ENCODE measurements around the gene ZFHX2.
"Not testable (repeated sequence)": the region's sequence is repeated elsewhere in the genome, so short reads cannot be mapped to it uniquely, and the experiment has no call there.

ZFHX2 gene

GRCh38 chr14:23538785-23539184, 12.8 kb downstream of the ZFHX2 start:
- no peak for DNase-seq

- DNase-seq: no peak
Measured at GRCh38 chr14:23538050-23538718, 13.4 kb downstream of the ZFHX2 start.

GRCh38 chr14:23537351-23538049, 14.1 kb downstream of the ZFHX2 start:
- no peak for DNase-seq

GRCh38 chr14:23536906-23537305, 14.7 kb downstream of the ZFHX2 start:
- DNase-seq: not testable (repeated sequence)

- no peak for DNase-seq
Measured at GRCh38 chr14:23536494-23536893, 15.1 kb downstream of the ZFHX2 start.

- DNase-seq: no peak
Measured at GRCh38 chr14:23535943-23536342, 15.6 kb downstream of the ZFHX2 start.

GRCh38 chr14:23533652-23534435, 17.7 kb downstream of the ZFHX2 start:
- DNase-seq: no peak

- no peak for DNase-seq
Measured at GRCh38 chr14:23532658-23533057, 18.9 kb downstream of the ZFHX2 start.

GRCh38 chr14:23531391-23531790, 20.2 kb downstream of the ZFHX2 start:
- DNase-seq: no peak

GRCh38 chr14:23530375-23531055, 21.1 kb downstream of the ZFHX2 start:
- no peak for DNase-seq

GRCh38 chr14:23529016-23529415, 22.5 kb downstream of the ZFHX2 start:
- DNase-seq: no peak

- DNase-seq: no peak
Measured at GRCh38 chr14:23528555-23528954, 23.0 kb downstream of the ZFHX2 start.

- DNase-seq: no peak
Measured at GRCh38 chr14:23525611-23526010, 26.0 kb downstream of the ZFHX2 start.

GRCh38 chr14:23524954-23525353, 26.6 kb downstream of the ZFHX2 start:
- no peak for DNase-seq

GRCh38 chr14:23523229-23524016, 28.1 kb downstream of the ZFHX2 start:
- no peak for DNase-seq

GRCh38 chr14:23522643-23523198, 28.8 kb downstream of the ZFHX2 start:
- DNase-seq: no peak

GRCh38 chr14:23521785-23522640, 29.6 kb downstream of the ZFHX2 start:
- DNase-seq: no peak

- no peak for DNase-seq
Measured at GRCh38 chr14:23520899-23521533, 30.5 kb downstream of the ZFHX2 start.

GRCh38 chr14:23518709-23519108, 32.9 kb downstream of the ZFHX2 start:
- DNase-seq: no peak

- no peak for DNase-seq
Measured at GRCh38 chr14:23517650-23518326, 33.8 kb downstream of the ZFHX2 start.
